Stimulated activated CD8-positive, alpha-beta memory T cell treated with anti-CD3 and anti-CD28 coated beads, Interleukin-7, amount 100 ng/mL, for 48 hours (primary cell): ENCODE results near the gene PPHLN1.

Experiments
- DNase-seq, 2 donors: peaks; one replicate each; pipeline ENCODE4 v3.0.0-alpha.2; 2020; ENCODE audit warnings: low read depth in 1 of 2; ENCODE audit errors: extremely low read depth in 1 of 2

Gene PPHLN1

DNA sequence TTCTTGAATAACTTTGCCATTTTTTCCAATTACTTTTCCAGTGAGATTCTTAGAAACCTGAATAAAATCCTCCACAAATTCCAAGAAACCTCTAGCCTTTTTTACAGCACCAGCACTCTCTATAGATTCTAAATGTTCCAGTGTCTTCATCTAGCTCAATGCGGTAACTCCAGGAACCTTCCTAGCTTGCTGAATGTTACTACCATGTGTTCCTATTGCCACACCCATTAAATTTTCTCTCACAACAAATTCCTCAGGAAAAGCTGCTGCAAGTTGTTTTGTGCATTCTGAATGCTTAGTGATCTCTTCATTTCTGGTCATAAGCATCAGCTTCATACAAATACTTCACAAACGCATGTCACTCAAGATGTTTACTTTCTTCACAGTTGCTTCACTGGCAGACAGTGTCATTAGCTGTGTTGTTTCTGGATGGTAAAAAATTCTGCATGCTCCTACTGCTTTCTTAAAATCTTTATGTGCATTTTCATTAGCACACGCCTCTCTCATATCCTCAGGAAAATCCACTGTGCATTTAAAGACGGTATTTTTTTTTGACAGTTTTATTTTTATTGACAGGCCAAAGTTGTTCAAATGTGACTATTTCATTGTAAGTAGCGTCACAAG is 106.7 kb downstream of the PPHLN1 start:
- DNase-seq: no peak

GRCh38 chr12:42440608-42441007 is 114.6 kb downstream of the PPHLN1 start:
- DNase-seq: no peak

DNA sequence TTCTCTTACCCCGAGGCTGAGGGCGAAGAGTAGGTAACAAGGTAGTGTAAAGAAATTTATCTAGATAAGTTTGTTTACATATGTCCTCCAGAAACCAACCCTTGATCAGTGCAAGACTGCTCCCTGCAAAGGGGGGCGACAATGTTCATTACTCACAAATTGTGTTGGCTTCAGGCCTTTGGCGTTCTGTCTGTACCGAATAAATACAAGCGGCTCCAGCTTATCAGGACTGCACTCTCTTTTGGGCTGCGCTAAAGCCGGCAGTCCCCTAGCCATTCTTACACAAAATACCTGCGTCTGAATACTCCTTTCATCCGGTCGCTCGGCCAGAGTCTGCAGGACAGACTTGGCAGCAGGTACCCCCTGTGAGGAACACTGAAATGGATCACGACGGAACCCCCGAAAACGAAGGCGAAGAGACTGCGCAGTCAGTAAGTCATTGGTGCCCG is 116.4 kb downstream of the PPHLN1 start:
- no peak for DNase-seq

DNA sequence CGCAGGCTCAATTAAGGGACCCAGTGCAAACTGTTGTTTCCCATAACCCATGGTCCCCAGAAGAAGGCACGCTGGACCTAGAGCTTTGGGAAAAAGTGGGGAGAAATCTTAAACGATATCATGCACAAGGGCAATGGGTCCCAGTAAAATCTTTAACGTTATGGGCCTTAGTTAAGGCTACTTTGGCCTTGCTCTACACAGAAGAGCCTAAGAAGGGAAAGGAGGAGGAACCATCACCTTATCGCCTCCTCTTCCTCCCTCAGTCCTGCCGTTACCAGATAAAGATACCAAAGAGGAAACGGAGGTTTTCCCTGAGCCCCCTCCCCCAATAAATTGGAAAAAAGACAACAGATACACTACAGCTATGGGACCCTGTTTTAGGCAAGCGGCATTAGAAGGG is 116.9 kb downstream of the PPHLN1 start:
- DNase-seq: no peak

DNA sequence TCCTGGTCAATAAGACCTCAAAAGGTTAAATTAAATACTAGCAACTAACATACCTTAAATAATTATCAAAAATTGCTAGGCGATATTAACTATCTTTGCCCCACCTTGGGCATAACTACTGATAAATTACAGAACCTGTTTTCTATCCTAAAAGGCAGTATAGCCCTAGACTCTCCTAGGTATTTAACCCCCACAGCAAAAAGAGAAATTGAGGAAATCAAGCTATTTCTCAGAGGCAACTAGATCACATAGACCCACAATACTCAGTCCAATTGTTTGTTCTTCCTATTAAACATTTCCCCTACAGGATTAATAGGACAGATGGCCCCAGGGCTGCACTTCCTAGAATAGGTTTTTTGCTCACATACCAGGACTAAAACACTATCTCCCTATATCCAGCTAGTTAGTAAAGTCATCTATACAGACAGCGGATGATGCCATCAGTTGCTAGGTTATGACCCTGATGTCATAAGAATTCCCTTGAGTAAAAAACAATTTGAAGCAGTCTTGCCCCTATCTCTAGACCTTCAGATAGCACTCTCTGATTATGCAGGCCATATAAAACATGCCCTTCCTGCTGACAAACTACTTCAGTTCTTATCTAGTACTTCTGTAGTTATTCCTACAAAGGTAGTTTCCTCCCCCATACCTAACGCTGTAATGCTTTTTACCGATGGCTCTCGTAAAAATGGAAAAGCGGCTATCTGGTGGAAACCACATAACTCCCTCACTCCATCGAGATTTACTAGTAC is 118.4 kb downstream of the PPHLN1 start:
- DNase-seq: no peak

DNA sequence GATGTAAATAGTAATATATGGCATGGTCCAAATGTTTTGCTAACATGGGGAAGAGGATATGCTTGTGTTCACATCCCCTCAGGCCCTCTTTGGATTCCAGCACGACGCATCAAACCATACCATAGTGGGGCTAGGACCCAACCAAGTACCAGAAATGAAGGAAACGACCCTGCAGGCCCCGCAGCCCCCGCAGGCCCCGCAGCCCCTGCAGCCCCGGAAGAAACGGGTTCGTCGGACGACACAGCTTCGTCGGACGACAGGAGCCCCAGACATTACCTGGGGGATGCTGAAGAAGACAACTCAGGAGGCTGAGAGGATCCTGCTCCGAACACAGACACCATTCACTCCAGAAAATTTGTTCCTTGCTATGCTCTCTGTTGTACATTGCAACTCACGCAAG is 119.9 kb downstream of the PPHLN1 start:
- no peak for DNase-seq

DNA sequence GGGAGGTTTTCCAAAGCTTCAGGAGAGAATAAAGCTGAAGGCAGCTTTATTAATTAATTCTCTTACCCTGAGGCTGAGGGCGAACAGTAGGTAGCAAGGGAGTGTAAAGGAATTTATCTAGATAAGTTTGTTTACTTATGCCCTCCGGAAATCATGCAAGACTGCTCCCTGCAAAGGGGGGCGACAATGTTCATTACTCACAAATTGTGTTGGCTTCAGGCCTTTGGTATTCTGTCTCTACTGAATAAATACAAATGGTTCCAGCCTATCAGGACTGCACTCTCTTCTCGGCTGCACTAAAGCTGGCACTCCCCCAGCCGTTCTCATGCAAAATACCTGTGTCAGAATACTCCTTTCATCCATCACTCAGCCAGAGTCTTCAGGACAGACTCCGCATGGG is 120.8 kb downstream of the PPHLN1 start:
- no peak for DNase-seq

- DNase-seq: no peak
Measured at GRCh38 chr12:42447371-42447786, 121.4 kb downstream of the PPHLN1 start.

GRCh38 chr12:42448841-42449240 is 122.9 kb downstream of the PPHLN1 start:
- no peak for DNase-seq

GRCh38 chr12:42450248-42450647 is 124.3 kb downstream of the PPHLN1 start:
- DNase-seq: no peak

DNA sequence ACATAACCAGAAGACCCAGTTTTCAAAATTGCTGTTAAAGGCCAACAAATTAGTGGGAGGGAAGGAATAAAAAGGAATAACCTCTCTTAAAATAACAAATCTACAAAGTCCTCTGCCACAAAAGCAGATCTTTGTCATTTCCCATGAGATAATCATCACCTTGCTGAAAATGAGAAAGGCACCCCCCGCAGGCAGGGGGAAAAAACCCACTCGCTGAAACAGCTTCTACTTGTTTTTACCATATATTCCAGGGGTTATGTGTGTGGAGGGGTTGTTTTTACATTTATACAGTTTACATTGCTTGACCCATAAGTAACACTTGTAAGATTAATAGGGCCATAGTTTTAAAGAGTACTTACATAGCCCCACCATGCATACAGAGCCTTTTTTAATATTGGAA is 132.6 kb downstream of the PPHLN1 start:
- no peak for DNase-seq

DNA sequence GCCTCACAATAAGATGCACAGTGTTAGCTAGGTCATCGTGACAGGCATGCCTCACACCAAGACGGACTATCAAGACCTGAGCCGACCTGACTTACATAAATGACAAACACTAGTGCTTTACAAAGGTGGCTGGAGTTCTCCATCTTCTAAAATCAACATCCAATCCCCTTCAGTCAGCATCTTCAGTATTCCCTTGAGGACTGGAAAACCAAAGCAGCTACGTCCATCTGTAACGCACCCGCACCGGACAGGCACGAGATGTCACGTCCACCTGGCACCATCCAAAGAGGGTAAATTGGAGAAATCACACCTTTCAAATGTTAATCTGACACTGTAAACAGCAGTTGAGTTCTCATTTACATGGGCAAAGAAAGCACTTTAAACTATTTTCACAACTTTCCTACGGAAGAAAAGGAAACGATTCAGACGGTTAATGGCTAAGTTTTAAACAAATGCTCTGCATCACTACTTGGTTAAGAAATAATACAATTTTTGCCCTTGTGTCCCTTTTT is 133.4 kb downstream of the PPHLN1 start:
- no peak for DNase-seq

GRCh38 chr12:42462486-42462885 is 136.5 kb downstream of the PPHLN1 start:
- no peak for DNase-seq

GRCh38 chr12:42463671-42464070 is 137.7 kb downstream of the PPHLN1 start:
- DNase-seq: no peak

- no peak for DNase-seq
Measured at GRCh38 chr12:42468341-42468821, 142.4 kb downstream of the PPHLN1 start.

DNA sequence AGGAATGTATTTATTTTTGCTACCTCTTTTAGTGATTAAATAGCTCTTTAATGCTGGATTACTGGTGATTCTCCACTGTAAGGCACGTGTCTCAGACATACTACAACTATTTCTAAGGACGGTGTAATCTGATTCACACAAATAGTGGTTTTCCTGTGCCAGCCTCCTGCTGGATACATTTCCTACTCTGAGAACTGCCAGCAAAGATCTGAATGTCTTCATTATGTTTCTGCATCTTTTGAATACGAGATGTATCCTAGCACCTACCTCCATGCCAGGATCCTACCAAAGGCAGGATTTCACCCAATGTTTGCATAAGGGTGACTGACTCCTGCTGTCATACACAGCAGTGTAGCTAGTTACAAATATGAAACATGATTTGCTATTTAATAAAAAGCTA is 143.0 kb downstream of the PPHLN1 start:
- no peak for DNase-seq

DNA sequence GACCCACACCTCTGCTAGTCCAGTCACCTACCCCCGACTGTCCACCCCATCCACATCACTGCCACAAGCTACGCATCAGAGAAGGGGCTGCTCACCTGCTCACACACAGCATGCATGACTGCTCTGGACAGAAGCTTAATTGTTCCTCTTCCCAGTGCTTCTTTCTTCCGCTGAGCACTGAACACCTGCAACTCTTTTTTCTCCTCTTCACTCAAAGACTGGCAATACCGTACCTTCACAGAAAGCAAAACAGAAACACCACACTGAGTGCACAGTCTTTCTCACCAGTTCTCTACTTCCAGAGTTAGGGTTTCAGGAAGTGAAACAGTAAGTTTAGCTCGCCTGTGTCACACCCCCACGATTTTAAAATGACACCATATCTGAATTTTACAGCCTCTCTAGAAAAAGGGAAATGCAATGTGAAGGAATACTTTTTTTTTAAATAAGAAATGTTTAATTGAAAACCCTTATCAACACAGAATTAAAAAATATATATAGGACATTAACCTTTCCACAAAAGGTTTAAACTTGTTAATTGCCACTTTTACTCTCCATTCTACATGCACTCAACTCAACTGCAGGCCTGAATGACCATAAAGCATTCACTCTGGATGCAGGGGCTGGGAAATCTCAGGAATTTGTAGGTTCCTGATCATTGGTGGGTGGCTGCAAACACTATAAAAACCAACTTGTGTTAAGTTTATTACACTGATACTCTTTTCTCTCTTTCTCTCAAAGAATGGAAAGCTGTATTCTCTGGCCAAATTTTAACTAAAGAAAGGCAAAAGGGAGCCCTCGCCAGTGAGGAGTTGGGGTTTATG is 143.6 kb downstream of the PPHLN1 start:
- no peak for DNase-seq

DNA sequence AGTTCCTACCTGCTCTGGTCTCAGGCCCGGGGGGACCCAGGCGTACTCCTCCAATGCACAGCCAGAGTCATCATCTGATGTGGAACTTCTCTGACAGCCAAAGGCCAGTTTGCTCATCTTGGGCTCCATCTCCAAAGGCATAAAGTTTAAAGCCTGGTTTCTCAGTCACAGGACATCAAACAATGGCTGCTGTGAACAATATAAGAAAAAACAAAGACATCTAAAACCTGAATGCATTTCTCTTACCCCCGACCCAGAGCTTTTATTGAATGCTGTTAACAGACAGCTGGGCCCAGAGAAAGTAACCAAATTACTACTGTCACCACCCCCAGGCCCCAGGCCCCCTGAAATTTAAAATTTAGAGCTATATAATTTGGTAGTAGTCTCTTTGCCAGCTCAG is 146.4 kb downstream of the PPHLN1 start:
- DNase-seq: no peak

GRCh38 chr12:42473130-42473529 is 147.2 kb downstream of the PPHLN1 start:
- DNase-seq: no peak

- no peak for DNase-seq
Measured at GRCh38 chr12:42473561-42473960, 147.6 kb downstream of the PPHLN1 start.

DNA sequence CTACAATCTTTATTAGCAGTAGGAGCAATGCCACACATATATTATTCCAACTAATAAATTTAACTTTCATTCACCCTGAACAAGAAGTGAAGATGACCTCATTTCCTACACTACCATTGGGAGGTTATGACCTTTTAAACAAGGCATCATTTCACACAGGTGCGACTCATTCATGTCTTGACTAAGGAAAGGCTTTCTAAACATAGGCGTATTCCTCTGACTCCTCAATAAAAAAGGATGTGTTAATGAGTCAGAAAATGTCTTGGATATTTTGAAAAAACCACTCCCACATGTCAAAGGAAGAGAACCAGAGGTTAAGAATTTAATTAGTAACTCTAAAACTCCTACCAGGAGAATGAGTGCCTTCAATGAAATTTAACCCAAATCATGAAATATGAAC is 148.4 kb downstream of the PPHLN1 start:
- DNase-seq: no peak
